Colonic mucosa (tissue), 4 donors: ENCODE measurements around the gene IFNAR2. TPM values are rescaled to one million over a fixed set of nuclear protein-coding genes. Genes with fewer than 3 reads are reported as not detected.

Experiments
- DNase-seq: peaks from one replicate; pipeline ENCODE4 v3.0.0-alpha.2; 2020
- H3K27ac ChIP-seq: fragments of 200-600 bp; one replicate; pipeline ENCODE4 v1.8.0; 2021
- H3K27me3 ChIP-seq: fragments of 200-600 bp; one replicate; pipeline ENCODE4 v1.8.0; 2021
- H3K36me3 ChIP-seq: fragments of 200-600 bp; one replicate; pipeline ENCODE4 v1.8.0; 2021
- H3K4me1 ChIP-seq: fragments of 200-600 bp; one replicate; pipeline ENCODE4 v1.8.0; 2021; ENCODE audit warnings: mild to moderate bottlenecking
- H3K4me3 ChIP-seq: fragments of 200-600 bp; one replicate; pipeline ENCODE4 v1.8.0; 2021
- H3K9ac ChIP-seq, 2 donors: one replicate each; pipeline ENCODE4 v1.7.0; 2013; ENCODE audit warnings: control low read depth in 2 of 2, low read depth in 2 of 2, low read length in 2 of 2
- H3K9me3 ChIP-seq: fragments of 200-600 bp; one replicate; pipeline ENCODE4 v1.8.0; 2021
- intact Hi-C: fragments of 100-400 bp; cut with DNase I; formaldehyde crosslinking; loops from one replicate; pipeline ENCODE4 v1.14.1; 2022
- total RNA-seq, 2 donors: library from RNA; stranded (reverse); fragmentation: NEBNext Ultra II Directional in 1 of 2; extraction: Animal tissue kit (Norgen Biotek cat#: 25700) in 1 of 2; gene quantifications; one replicate each; pipeline ENCODE4 v1.2.1, GENCODE V29; 2021
- TF ChIP-seq, protein P1 (sequence below): fragments of 200-600 bp; IDR thresholded peaks from one replicate; pipeline ENCODE4 v1.8.0; 2022; ENCODE audit warnings: antibody characterized with exemption, mild to moderate bottlenecking
- donor health status: healthy.
- donor health status: DM: no; HTN: no; CAD: no.
- donor health status: DM: no; HTN: no; CAD: no.

Gene IFNAR2
- total RNA-seq, 2 donors from 2014 or later: 7.0 to 19.5 TPM

DNA sequence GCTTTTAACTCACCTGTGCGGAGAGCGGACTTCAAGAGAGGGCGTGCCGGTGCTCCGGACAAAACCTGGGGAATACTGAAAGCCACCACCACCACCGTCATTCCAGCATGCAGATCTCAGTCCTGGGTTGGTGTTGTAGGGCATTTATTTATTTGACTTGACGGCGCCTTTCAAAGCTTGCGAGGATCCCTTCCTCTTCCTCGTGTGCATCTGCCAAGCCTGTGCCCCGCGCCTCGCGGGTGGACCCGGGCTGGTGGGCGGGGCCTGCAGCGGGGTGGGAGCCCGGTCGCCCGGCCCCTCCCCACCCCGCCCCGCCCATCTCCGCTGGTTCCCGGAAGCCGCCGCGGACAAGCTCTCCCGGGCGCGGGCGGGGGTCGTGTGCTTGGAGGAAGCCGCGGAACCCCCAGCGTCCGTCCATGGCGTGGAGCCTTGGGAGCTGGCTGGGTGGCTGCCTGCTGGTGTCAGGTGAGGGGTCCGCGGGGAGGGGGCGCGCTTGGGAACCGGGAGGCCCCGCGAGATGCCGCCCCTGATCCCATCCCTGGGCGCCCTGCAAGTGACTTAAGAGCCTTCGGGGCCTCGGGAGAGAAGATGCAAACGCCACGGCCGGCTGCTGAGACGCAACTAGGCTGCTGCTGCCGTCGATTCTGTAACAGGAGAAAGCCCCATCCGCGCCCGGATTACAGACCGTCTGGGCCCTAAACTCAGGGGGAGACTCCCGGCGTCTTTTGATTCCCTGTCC, 36.5 kb downstream of the IFNAR2 start, which contains the start of gene IL10RB:
TSS of gene IL10RB (plus strand) at position 318 of the 739 bp plus-strand sequence. CDS start at position 417, 99 bp downstream.
- peaks cover 5% of the 10 kb centered on the region for H3K4me1 ChIP-seq

DNA sequence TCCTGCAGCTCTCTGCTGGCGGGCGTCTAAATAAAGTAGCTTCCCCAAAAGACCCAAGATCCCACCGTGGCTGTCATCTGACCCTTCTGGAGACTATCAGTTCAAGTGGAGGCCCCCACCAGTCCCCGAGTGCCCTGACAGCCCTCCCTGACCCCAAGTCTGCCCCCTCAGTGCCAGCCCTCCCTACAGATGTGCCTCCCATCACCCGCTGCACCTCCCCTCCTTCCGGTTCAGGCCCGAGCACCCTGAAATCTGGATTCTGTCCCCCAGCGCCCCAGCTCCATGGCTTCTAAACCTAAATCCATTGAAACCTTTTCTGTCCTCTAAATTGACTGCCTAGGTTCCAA, 37.0 kb downstream of the IFNAR2 start:
- intact Hi-C loops: loop anchor here (5.0 kb wide), 1 partner anchor 69 kb away; no protein-coding TSS in a partner anchor
- Histone ChIP-seq H3K36me3 (no peaks in the 10 kb centered on the region), H3K4me3 (peak overlapping the region; percentile 91), H3K4me1 (peaks cover 5% of the 10 kb centered on the region), H3K27me3 (no peaks in the 10 kb centered on the region), H3K9ac (peak overlapping the region; percentile 95 to 97), H3K27ac (peak overlapping the region; percentile 92), H3K9me3 (no peaks in the 10 kb centered on the region)
- peak; percentile 35 for DNase-seq
- TF ChIP-seq, protein P1, sequence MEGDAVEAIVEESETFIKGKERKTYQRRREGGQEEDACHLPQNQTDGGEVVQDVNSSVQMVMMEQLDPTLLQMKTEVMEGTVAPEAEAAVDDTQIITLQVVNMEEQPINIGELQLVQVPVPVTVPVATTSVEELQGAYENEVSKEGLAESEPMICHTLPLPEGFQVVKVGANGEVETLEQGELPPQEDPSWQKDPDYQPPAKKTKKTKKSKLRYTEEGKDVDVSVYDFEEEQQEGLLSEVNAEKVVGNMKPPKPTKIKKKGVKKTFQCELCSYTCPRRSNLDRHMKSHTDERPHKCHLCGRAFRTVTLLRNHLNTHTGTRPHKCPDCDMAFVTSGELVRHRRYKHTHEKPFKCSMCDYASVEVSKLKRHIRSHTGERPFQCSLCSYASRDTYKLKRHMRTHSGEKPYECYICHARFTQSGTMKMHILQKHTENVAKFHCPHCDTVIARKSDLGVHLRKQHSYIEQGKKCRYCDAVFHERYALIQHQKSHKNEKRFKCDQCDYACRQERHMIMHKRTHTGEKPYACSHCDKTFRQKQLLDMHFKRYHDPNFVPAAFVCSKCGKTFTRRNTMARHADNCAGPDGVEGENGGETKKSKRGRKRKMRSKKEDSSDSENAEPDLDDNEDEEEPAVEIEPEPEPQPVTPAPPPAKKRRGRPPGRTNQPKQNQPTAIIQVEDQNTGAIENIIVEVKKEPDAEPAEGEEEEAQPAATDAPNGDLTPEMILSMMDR: no peak

More for the DNA sequence above, 36.5 kb downstream of the IFNAR2 start, which contains the start of gene IL10RB:
- H3K27ac ChIP-seq: peak within 1 kb of the TSS; percentile 92
- H3K27me3 ChIP-seq: no peaks in the 10 kb centered on the region
- intact Hi-C loops: loop anchor here (5.0 kb wide), 1 partner anchor 69 kb away; no protein-coding TSS in a partner anchor
- H3K36me3 ChIP-seq: no peaks in the 10 kb centered on the region
- TF ChIP-seq, protein P1: no peak
- peak within 1 kb of the TSS; percentile 91 for H3K4me3 ChIP-seq
- DNase-seq: peak; percentile 87
- H3K9ac ChIP-seq: peak within 1 kb of the TSS; percentile 95 to 97
- no peaks in the 10 kb centered on the region for H3K9me3 ChIP-seq

DNA sequence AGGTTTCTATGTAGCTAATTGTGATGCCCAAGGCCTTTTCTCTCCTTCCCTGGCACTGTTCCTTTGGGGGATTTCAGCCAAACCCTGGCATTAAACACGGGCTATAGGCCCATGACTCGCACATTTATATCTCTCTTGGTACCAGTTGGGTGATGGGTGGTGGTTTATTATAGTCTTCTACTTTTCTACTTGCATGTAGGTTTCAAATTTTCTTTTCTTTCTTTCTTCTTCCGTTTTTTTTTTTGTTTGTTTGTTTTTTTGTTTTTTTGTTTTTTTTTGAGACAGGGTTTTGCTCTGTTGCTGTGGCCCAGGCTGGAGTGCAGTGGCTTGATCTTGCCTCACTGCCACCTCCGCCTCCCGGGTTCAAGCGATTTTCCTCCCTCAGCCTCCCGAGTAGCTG, 37.5 kb downstream of the IFNAR2 start:
- H3K4me1 ChIP-seq: peaks cover 5% of the 10 kb centered on the region
- no peaks in the 10 kb centered on the region for H3K36me3 ChIP-seq
- TF ChIP-seq, protein P1: no peak
- H3K4me3 ChIP-seq: peak overlapping the region; percentile 91
- H3K9ac ChIP-seq: peak overlapping the region; percentile 95 to 97
- H3K27ac ChIP-seq: peak overlapping the region; percentile 92
- H3K9me3 ChIP-seq: no peaks in the 10 kb centered on the region
- intact Hi-C loops: loop anchor here (5.0 kb wide), 1 partner anchor 70 kb away; no protein-coding TSS in a partner anchor
- no peak for DNase-seq
- H3K27me3 ChIP-seq: no peaks in the 10 kb centered on the region

DNA sequence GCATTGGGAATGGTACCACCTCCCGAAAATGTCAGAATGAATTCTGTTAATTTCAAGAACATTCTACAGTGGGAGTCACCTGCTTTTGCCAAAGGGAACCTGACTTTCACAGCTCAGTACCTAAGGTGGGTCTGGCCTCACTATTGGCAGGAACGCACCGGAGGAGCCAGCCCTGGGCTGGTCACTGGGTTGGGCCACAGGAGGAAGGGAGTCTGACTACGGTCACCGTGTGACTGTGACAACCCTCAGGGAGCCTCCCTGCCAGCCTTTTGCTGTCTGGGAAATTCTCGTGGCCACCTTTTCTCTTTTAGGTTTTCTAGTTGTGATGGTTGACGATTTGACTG, 38.6 kb downstream of the IFNAR2 start:
- no peaks in the 10 kb centered on the region for H3K36me3 ChIP-seq
- DNase-seq: peak; percentile 42
- TF ChIP-seq, protein P1: no peak
- intact Hi-C loops: loop anchor here (5.0 kb wide), 1 partner anchor 71 kb away; no protein-coding TSS in a partner anchor
- H3K4me3 ChIP-seq: no peak overlapping the region
- H3K9ac ChIP-seq: peak overlapping the region in 1 of 2 donors; percentile 63
- H3K27me3 ChIP-seq: no peaks in the 10 kb centered on the region
- H3K27ac ChIP-seq: peak overlapping the region; percentile 92
- peaks cover 5% of the 10 kb centered on the region for H3K4me1 ChIP-seq
- H3K9me3 ChIP-seq: no peaks in the 10 kb centered on the region

DNA sequence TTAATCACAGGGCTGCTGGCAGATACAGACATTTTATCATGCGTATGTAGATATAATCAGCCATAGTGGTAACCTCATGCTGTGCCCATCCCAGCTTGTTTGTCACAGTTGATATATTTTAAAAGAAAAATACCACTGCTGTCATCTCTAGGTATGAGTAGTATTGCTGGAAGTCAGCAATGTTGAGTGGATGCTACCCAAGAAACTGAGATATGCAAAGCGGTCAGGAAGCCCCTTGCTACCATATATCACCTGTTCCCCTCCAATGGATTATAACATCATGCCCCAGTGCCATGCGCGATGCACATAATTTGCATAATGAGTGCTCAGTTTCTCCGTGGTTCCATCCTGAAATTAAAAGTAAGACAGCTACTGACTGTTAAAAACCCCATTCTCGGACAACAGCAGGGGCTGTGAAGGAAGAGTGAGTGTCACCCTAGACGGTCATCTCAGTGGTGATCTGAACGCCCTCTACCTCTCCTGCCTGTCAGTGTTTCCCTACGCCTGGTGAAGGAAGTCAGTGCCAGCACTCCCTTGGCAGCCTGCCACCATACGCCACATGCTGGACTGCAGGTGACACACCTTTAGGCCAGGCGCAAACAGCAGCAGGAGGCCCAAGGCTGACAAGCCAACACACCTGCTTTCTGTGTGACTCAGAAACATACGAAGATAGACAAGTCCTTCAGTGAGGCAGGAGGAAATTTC, 39.2 kb downstream of the IFNAR2 start:
- TF ChIP-seq, protein P1: no peak
- Histone ChIP-seq H3K9me3 (no peaks in the 10 kb centered on the region), H3K36me3 (no peaks in the 10 kb centered on the region), H3K27me3 (no peaks in the 10 kb centered on the region), H3K4me1 (peaks cover 5% of the 10 kb centered on the region), H3K27ac (peak overlapping the region; percentile 92), H3K4me3 (no peak overlapping the region), H3K9ac (peak overlapping the region in 1 of 2 donors; percentile 63)
- intact Hi-C loops: loop anchor here (5.0 kb wide), 1 partner anchor 72 kb away; no protein-coding TSS in a partner anchor
- DNase-seq: peak; percentile 97
